Urothelium cell line (cell line): ENCODE results near the gene ATP5F1B.
"Not testable (repeated sequence)": the region's sequence is repeated elsewhere in the genome, so short reads cannot be mapped to it uniquely, and the experiment has no call there.

ENCODE experiments used
- DNase-seq: peaks from one replicate; pipeline ENCODE4 v3.0.0; 2011; ENCODE audit warnings: low spot score, mixed read lengths
- FAIRE-seq: peaks from 2 replicates; lab custom pipeline; 2011; peaks lifted over from hg19 to GRCh38; lab: Jason Lieb, UNC

Gene ATP5F1B

DNA sequence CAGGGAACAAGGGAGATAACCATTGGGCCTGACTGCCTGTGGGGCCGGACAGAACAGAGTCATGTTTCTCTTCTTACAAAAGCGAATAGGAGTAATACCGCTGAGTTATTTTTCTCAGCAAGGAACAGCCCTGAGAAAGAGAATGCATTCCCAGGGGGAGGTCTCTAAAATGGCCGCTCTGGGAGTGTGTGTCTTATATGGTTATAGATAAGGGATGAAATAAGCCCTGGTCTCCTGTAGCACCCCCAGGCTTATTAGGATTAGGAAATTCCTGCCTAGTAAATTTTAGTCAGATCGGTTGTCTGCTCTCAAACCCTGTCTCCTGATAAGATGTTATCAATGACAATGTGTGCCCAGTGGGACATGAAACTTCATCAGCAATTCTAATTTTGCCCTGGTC lies 8.0 kb upstream of the ATP5F1B start:
- not testable (repeated sequence) for DNase-seq, FAIRE-seq

DNA sequence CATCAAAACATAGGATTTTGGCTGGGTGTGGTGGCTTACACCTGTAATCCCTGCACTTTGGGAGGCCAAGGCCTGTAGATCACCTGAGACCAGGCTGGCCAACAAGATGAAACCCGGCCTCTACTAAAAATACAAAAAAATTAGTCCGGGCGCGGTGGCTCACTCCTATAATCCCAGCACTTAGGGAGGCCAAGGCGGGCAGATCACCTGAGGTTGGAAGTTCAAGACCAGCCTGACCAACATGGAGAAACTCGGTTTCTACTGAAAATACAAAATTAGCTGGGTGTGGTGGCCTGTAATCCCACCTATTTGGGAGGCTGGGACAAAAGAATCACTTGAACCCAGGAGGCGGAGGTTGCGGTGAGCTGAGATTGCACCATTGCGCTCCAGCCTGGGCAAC lies 2.2 kb upstream of the ATP5F1B start:
- not testable (repeated sequence) for FAIRE-seq, DNase-seq

GRCh38 chr12:56645201-56645716 lies 525 bp downstream of the ATP5F1B start:
- no peak for DNase-seq
- FAIRE-seq = no peak

GRCh38 chr12:56644654-56645053 lies 1.1 kb downstream of the ATP5F1B start:
- FAIRE-seq = no peak
- no peak for DNase-seq

DNA sequence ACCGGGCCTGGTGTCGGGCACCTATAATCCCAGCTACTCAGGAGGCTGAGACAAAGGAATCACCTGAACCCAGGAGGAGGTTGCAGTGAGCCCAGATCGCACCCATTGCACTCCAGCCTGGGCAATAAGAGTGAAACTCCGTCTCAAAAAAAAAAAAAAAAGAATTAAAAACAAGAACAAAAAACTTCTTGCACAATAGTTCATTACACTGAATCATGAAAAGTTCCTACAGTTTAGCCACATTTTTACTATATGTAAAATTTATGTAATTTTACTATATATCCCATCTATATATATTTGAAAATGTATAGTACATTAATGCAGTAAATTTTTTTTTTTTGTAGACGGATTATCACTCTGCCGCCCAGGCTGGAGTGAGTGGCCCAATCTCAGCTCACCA lies 4.6 kb downstream of the ATP5F1B start:
- FAIRE-seq = no peak
- DNase-seq = no peak

DNA sequence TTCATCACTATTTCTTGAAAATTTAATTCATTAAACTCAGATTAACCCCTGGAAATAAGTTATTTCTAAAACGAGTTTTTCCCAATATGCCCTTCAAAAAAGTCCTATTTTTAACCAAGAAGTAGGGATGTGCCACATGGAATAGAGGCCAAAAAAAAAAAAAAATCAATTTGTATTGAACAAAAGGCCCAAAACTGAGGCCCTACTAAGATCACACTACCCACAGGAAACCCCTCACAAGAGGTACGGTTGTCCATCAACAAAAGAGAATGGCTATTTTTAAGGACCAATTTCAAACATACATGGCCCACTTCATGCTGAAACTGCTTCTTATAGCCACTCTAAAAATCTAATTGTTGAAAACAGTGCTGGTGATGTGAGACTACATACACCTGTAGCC lies 8.2 kb downstream of the ATP5F1B start:
- no peak for DNase-seq
- FAIRE-seq = no peak

- FAIRE-seq (no peak), DNase-seq (peak; percentile 95)
Measured at GRCh38 chr12:56636675-56637540, 8.9 kb downstream of the ATP5F1B start.

DNA sequence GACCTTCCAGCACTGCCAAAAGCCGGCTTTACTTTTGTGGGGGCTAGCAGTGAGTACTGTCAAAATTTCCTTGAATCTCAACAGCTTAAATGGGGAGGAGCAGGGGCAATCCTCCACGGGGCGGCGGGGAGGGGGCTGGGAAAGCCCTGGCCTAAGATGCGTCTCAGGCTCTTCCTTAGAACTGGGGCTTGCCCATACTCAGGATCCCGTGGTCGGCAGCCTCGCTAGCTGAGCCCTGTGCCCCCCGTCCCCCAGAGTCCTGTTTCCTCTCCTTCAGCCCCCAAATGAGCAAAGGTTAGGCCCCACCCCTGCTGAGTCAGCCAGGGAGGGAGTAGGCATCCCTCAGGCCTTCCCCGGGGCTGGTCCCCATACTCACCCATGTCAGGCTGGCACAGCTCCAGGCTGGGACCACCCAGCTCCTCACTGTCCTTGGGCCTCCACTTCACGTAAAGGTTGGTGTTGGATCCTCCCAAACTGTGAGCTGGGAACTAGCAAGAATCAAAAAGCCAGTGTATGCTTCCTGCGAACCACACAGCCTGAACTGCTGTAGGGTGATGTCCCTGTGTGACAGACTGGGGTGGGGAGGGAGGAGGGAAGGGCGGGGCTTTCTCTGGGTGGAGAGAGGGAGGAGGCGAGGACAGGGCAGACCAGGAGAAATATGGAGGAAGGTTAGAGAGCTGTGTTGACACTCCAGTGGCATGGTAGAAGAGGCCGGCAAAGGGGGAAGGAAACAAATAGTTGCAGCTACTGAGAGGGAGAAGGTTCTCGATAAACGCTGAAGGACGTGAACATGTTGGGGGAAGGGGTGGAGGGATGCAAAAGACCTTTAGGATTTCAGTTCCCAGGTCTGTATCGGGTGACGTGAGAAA lies 9.7 kb downstream of the ATP5F1B start:
- peak; percentile 88 for DNase-seq
- peak; percentile 35 for FAIRE-seq

DNA sequence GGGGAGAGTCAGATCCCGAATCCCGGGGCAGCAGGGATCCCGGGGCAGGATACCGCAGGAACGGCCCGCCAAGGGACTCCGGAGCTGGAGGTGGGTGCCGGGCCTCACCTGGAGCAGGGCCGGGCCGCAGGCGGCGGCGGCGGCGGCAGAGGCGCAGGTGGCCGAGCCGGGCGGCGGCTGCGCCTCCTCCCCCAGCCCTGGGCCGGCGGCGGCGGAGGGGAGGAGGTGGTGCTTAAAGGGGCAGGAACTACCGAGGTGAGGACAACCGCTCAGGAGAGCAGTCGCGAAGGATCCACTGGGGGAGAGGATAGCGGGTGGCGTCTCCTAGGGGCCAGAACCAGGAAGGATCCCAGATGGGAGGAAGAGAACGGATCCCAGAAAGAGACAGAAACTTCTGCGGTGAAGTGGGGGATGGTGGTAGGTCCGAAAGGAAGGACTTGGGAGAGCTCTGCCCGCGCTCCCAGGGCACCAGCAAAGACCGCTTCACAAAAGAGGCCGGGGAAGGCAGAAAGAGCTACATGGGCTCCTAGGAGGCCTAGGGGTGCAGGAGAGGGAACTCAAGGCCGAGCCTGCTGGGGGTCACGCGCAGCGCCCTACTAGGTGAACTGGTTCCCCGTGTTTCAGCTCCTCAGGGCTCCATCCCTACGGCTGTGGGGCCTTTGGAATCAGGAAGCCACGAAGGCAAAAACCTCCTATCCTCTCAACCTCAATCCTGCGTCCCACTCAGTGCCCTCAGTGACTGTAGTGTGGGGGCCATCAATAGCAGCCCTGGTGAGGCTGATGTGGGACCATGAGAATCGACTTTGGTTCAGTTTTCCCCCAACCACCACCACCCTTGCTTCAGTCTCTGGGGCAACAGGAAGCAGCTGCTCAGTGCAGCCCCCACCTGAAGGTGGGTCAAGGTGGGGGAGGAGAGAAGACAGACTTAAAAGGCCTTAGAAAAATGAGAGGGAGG lies 10.7 kb downstream of the ATP5F1B start:
- FAIRE-seq (no peak), DNase-seq (peak; percentile 90)

GRCh38 chr12:56634242-56634836 lies 11.4 kb downstream of the ATP5F1B start:
- no peak for FAIRE-seq

GRCh38 chr12:56633468-56634241 lies 12.1 kb downstream of the ATP5F1B start:
- FAIRE-seq = no peak
- no peak for DNase-seq

More at GRCh38 chr12:56634242-56634836, 11.4 kb downstream of the ATP5F1B start:
- DNase-seq = peak; percentile 66

GRCh38 chr12:56632701-56633467 lies 12.9 kb downstream of the ATP5F1B start:
- FAIRE-seq (no peak), DNase-seq (no peak)

- DNase-seq = peak; percentile 64
- no peak for FAIRE-seq
Measured at GRCh38 chr12:56631790-56632700, 13.7 kb downstream of the ATP5F1B start.

- peak; percentile 93 for DNase-seq
- no peak for FAIRE-seq
Measured at GRCh38 chr12:56630180-56630632, 15.6 kb downstream of the ATP5F1B start, which contains the start of gene BAZ2A. Gene BAZ2A, minus strand, starts transcription at chr12:56630326. Its CDS starts 12,796 bp downstream, at chr12:56617530.

DNA sequence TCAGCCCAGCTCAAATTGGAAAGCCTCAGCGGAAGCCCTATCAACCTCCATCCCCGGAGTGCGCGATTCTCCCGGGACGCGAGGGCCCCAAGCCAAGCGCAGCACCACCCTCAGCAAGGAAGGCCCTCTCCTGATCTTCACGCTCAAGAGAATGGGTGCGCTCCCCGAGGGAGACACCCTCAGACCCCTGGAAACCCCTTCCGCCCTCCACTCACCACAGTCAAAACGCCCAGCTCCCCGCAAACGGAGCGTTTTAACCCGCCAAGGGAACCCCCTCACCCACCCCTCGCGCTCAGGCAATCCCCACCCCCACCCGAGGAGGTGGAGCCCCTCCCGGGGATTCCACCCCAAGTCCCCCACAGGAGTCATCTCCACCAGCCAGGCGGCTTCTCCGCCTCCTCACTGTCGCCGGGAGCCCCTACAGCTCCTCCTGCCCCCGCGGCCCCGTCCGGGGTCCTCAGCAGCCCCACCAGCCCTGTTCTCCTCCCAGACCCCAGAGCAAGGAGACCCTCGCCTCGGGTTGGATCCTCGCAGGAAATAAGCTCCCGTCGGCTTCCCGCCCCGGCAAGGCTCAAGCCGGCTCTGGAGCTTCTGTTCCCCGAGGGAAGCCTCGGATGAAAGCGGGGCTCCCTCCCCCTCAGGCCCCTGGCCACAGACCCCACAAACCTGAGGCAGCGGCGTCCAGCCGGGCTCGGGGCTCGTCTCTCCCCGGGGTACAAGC lies 16.2 kb downstream of the ATP5F1B start:
- DNase-seq = peak; percentile 21
- no peak for FAIRE-seq

- FAIRE-seq (no peak), DNase-seq (peak; percentile 17)
Measured at GRCh38 chr12:56628671-56629458, 16.9 kb downstream of the ATP5F1B start.
